Measurements from ENCODE around the gene HORMAD2.

Gene HORMAD2

GRCh38 chr22:30140414-30140813 is 60.1 kb downstream of the HORMAD2 start:
- Histone ChIP-seq H3K36me3 (replicated peaks in 1 of 2; ENCODE audit: control insufficient read depth in 2 of 2, insufficient read depth in 2 of 2, low read length in 2 of 2) (no peaks in the 10 kb centered on the region), H4K91ac (ENCODE audit: low read depth, low read length, poor library complexity) (no peak overlapping the region), H3K27ac (replicated peaks; ENCODE audit: low read length) (no peak overlapping the region), H2AK5ac (ENCODE audit: low read depth, low read length) (no peak overlapping the region), H3K4ac (ENCODE audit: low read length) (no peak overlapping the region), H3K4me1 (ENCODE audit: control insufficient read depth in 2 of 2, insufficient read depth in 1 of 2, low read depth in 1 of 2, low read length in 2 of 2) (no peaks in the 10 kb centered on the region), H4K8ac (ENCODE audit: low read depth, low read length) (no peak overlapping the region), H2BK5ac (ENCODE audit: low read length) (no peak overlapping the region), H3K4me3 (ENCODE audit: low read length in 2 of 2) (no peak overlapping the region), H3K79me1 (ENCODE audit: low read depth, low read length) (no peaks in the 10 kb centered on the region), H3K23ac (ENCODE audit: low read depth, low read length, poor library complexity) (no peak overlapping the region), H2BK120ac (ENCODE audit: low read depth, low read length) (no peak overlapping the region), H3K4me2 (ENCODE audit: insufficient read depth, low read length, poor library complexity, severe bottlenecking) (no peak overlapping the region), H3K9me3 (replicated peaks in 1 of 2; ENCODE audit: control insufficient read depth in 2 of 2, insufficient read depth in 1 of 2, low read depth in 1 of 2, low read length in 2 of 2) (peaks cover 2 to 10% of the 10 kb centered on the region in 2 donors), H3K14ac (ENCODE audit: low read length) (no peak overlapping the region), H2BK12ac (ENCODE audit: low read length) (no peak overlapping the region), H2AFZ (ENCODE audit: low read length) (no peak overlapping the region), H3K9ac (ENCODE audit: low read depth, low read length, poor library complexity) (no peak overlapping the region), H3K18ac (ENCODE audit: low read length) (no peak overlapping the region), H2BK15ac (ENCODE audit: low read length) (no peak overlapping the region), H3K27me3 (ENCODE audit: control insufficient read depth in 3 of 3, insufficient read depth in 3 of 3, low read depth in 1 of 3, low read length in 3 of 3) (peaks cover 0 to 8% (median 0%) of the 10 kb centered on the region in 3 experiments)
- DNase-seq (ENCODE audit: low spot score) = no peak

GRCh38 chr22:30143265-30143664 is 63.0 kb downstream of the HORMAD2 start:
- Histone ChIP-seq H2BK120ac (ENCODE audit: low read depth, low read length) (no peak overlapping the region), H3K4me3 (ENCODE audit: low read length in 2 of 2) (no peak overlapping the region), H2AK5ac (ENCODE audit: low read depth, low read length) (no peak overlapping the region), H3K4ac (ENCODE audit: low read length) (no peak overlapping the region), H2AFZ (ENCODE audit: low read length) (no peak overlapping the region), H3K27me3 (ENCODE audit: control insufficient read depth in 3 of 3, insufficient read depth in 3 of 3, low read depth in 1 of 3, low read length in 3 of 3) (peaks cover 0 to 8% (median 0%) of the 10 kb centered on the region in 3 experiments), H3K23ac (ENCODE audit: low read depth, low read length, poor library complexity) (no peak overlapping the region), H3K36me3 (replicated peaks in 1 of 2; ENCODE audit: control insufficient read depth in 2 of 2, insufficient read depth in 2 of 2, low read length in 2 of 2) (no peaks in the 10 kb centered on the region), H3K27ac (replicated peaks; ENCODE audit: low read length) (no peak overlapping the region), H3K9ac (ENCODE audit: low read depth, low read length, poor library complexity) (peak overlapping the region; percentile 60), H3K9me3 (replicated peaks in 1 of 2; ENCODE audit: control insufficient read depth in 2 of 2, insufficient read depth in 1 of 2, low read depth in 1 of 2, low read length in 2 of 2) (peaks cover 2 to 10% of the 10 kb centered on the region in 2 donors), H2BK15ac (ENCODE audit: low read length) (no peak overlapping the region), H4K91ac (ENCODE audit: low read depth, low read length, poor library complexity) (no peak overlapping the region), H4K8ac (ENCODE audit: low read depth, low read length) (no peak overlapping the region), H3K79me1 (ENCODE audit: low read depth, low read length) (no peaks in the 10 kb centered on the region), H3K4me1 (ENCODE audit: control insufficient read depth in 2 of 2, insufficient read depth in 1 of 2, low read depth in 1 of 2, low read length in 2 of 2) (no peaks in the 10 kb centered on the region), H3K18ac (ENCODE audit: low read length) (no peak overlapping the region), H3K4me2 (ENCODE audit: insufficient read depth, low read length, poor library complexity, severe bottlenecking) (no peak overlapping the region), H2BK12ac (ENCODE audit: low read length) (no peak overlapping the region), H3K14ac (ENCODE audit: low read length) (no peak overlapping the region), H2BK5ac (ENCODE audit: low read length) (no peak overlapping the region)
- no CpG with 5 or more reads among the region's 2 CpGs for WGBS, 2 donors (ENCODE audit: extremely low coverage in 2 of 2, insufficient read length in 2 of 2, insufficient replicate concordance in 1 of 2)
- DNase-seq (ENCODE audit: low spot score) = no peak

- H3K36me3 ChIP-seq (replicated peaks in 1 of 2; ENCODE audit: control insufficient read depth in 2 of 2, insufficient read depth in 2 of 2, low read length in 2 of 2) = no peaks in the 10 kb centered on the region
- no peak overlapping the region for H2BK12ac ChIP-seq (ENCODE audit: low read length)
- no peak overlapping the region for H2BK120ac ChIP-seq (ENCODE audit: low read depth, low read length)
- H3K4me1 ChIP-seq (ENCODE audit: control insufficient read depth in 2 of 2, insufficient read depth in 1 of 2, low read depth in 1 of 2, low read length in 2 of 2) = no peaks in the 10 kb centered on the region
- H3K18ac ChIP-seq (ENCODE audit: low read length) = no peak overlapping the region
- no peak overlapping the region for H3K4me3 ChIP-seq (ENCODE audit: low read length in 2 of 2)
- no peak overlapping the region for H4K8ac ChIP-seq (ENCODE audit: low read depth, low read length)
- H3K4me2 ChIP-seq (ENCODE audit: insufficient read depth, low read length, poor library complexity, severe bottlenecking) = no peak overlapping the region
- H2BK5ac ChIP-seq (ENCODE audit: low read length) = no peak overlapping the region
- H3K9ac ChIP-seq (ENCODE audit: low read depth, low read length, poor library complexity) = no peak overlapping the region
- no peak overlapping the region for H2BK15ac ChIP-seq (ENCODE audit: low read length)
- no peak overlapping the region for H4K91ac ChIP-seq (ENCODE audit: low read depth, low read length, poor library complexity)
- no peak overlapping the region for H3K23ac ChIP-seq (ENCODE audit: low read depth, low read length, poor library complexity)
- H3K27me3 ChIP-seq (ENCODE audit: control insufficient read depth in 3 of 3, insufficient read depth in 3 of 3, low read depth in 1 of 3, low read length in 3 of 3) = peaks cover 0 to 7% (median 0%) of the 10 kb centered on the region in 3 experiments
- H3K4ac ChIP-seq (ENCODE audit: low read length) = no peak overlapping the region
- H2AK5ac ChIP-seq (ENCODE audit: low read depth, low read length) = no peak overlapping the region
- H3K79me1 ChIP-seq (ENCODE audit: low read depth, low read length) = no peaks in the 10 kb centered on the region
- no peak overlapping the region for H3K27ac ChIP-seq (replicated peaks; ENCODE audit: low read length)
- peaks cover 2 to 14% of the 10 kb centered on the region in 2 donors for H3K9me3 ChIP-seq (replicated peaks in 1 of 2; ENCODE audit: control insufficient read depth in 2 of 2, insufficient read depth in 1 of 2, low read depth in 1 of 2, low read length in 2 of 2)
- no peak for DNase-seq (ENCODE audit: low spot score)
- H3K14ac ChIP-seq (ENCODE audit: low read length) = no peak overlapping the region
- no CpG with 5 or more reads among the region's 5 CpGs for WGBS, 2 donors (ENCODE audit: extremely low coverage in 2 of 2, insufficient read length in 2 of 2, insufficient replicate concordance in 1 of 2)
- H2AFZ ChIP-seq (ENCODE audit: low read length) = no peak overlapping the region
Observed at GRCh38 chr22:30144391-30144790, 64.1 kb downstream of the HORMAD2 start.

GRCh38 chr22:30150212-30150611 is 69.9 kb downstream of the HORMAD2 start:
- no peaks in the 10 kb centered on the region for H3K36me3 ChIP-seq (replicated peaks in 1 of 2; ENCODE audit: control insufficient read depth in 2 of 2, insufficient read depth in 2 of 2, low read length in 2 of 2)
- no peak overlapping the region for H3K18ac ChIP-seq (ENCODE audit: low read length)
- H2AK5ac ChIP-seq (ENCODE audit: low read depth, low read length) = no peak overlapping the region
- no peak overlapping the region for H3K4me2 ChIP-seq (ENCODE audit: insufficient read depth, low read length, poor library complexity, severe bottlenecking)
- no peak overlapping the region for H3K9ac ChIP-seq (ENCODE audit: low read depth, low read length, poor library complexity)
- peaks cover 0 to 5% of the 10 kb centered on the region in 2 donors for H3K9me3 ChIP-seq (replicated peaks in 1 of 2; ENCODE audit: control insufficient read depth in 2 of 2, insufficient read depth in 1 of 2, low read depth in 1 of 2, low read length in 2 of 2)
- DNase-seq (ENCODE audit: low spot score) = no peak
- no peak overlapping the region for H2BK15ac ChIP-seq (ENCODE audit: low read length)
- no peak overlapping the region for H4K8ac ChIP-seq (ENCODE audit: low read depth, low read length)
- WGBS, 2 donors (ENCODE audit: extremely low coverage in 2 of 2, insufficient read length in 2 of 2, insufficient replicate concordance in 1 of 2) = no CpG with 5 or more reads among the region's 1 CpG
- H2BK5ac ChIP-seq (ENCODE audit: low read length) = no peak overlapping the region
- H3K79me1 ChIP-seq (ENCODE audit: low read depth, low read length) = no peaks in the 10 kb centered on the region
- H2BK12ac ChIP-seq (ENCODE audit: low read length) = no peak overlapping the region
- peaks cover 0 to 23% (median 0%) of the 10 kb centered on the region in 3 experiments for H3K27me3 ChIP-seq (ENCODE audit: control insufficient read depth in 3 of 3, insufficient read depth in 3 of 3, low read depth in 1 of 3, low read length in 3 of 3)
- no peak overlapping the region for H2BK120ac ChIP-seq (ENCODE audit: low read depth, low read length)
- H3K4me3 ChIP-seq (ENCODE audit: low read length in 2 of 2) = no peak overlapping the region
- H3K23ac ChIP-seq (ENCODE audit: low read depth, low read length, poor library complexity) = no peak overlapping the region
- no peak overlapping the region for H3K14ac ChIP-seq (ENCODE audit: low read length)
- no peak overlapping the region for H4K91ac ChIP-seq (ENCODE audit: low read depth, low read length, poor library complexity)
- H3K27ac ChIP-seq (replicated peaks; ENCODE audit: low read length) = no peak overlapping the region
- no peaks in the 10 kb centered on the region for H3K4me1 ChIP-seq (ENCODE audit: control insufficient read depth in 2 of 2, insufficient read depth in 1 of 2, low read depth in 1 of 2, low read length in 2 of 2)
- no peak overlapping the region for H2AFZ ChIP-seq (ENCODE audit: low read length)
- no peak overlapping the region for H3K4ac ChIP-seq (ENCODE audit: low read length)
